ENCODE data around the gene ZCCHC14.

The ZCCHC14 gene

GRCh38 chr16:87360862-87361610 lies 131.8 kb downstream of the ZCCHC14 start:
- no peak for DNase-seq (ENCODE audit: low read depth)
- H3K4me3 ChIP-seq (ENCODE audit: low read depth, low read length): no peak overlapping the region
- TF ChIP-seq CTCF (IDR thresholded peaks at IDR 0.05; ENCODE audit: insufficient read depth, low read depth, low read length, missing control alignments): no peak

GRCh38 chr16:87359121-87359520 lies 133.7 kb downstream of the ZCCHC14 start:
- TF ChIP-seq CTCF (IDR thresholded peaks at IDR 0.05; ENCODE audit: insufficient read depth, low read depth, low read length, missing control alignments): no peak
- H3K4me3 ChIP-seq (ENCODE audit: low read depth, low read length): no peak overlapping the region
- DNase-seq (ENCODE audit: low read depth): no peak

GRCh38 chr16:87358696-87359095 lies 134.1 kb downstream of the ZCCHC14 start:
- no peak overlapping the region for H3K4me3 ChIP-seq (ENCODE audit: low read depth, low read length)
- DNase-seq (ENCODE audit: low read depth): no peak
- no peak for TF ChIP-seq CTCF (IDR thresholded peaks at IDR 0.05; ENCODE audit: insufficient read depth, low read depth, low read length, missing control alignments)

- DNase-seq (ENCODE audit: low read depth): no peak
- TF ChIP-seq CTCF (IDR thresholded peaks at IDR 0.05; ENCODE audit: insufficient read depth, low read depth, low read length, missing control alignments): no peak
- no peak overlapping the region for H3K4me3 ChIP-seq (ENCODE audit: low read depth, low read length)
Observed at GRCh38 chr16:87358250-87358649, 134.6 kb downstream of the ZCCHC14 start.

- no peak overlapping the region for H3K4me3 ChIP-seq (ENCODE audit: low read depth, low read length)
- DNase-seq (ENCODE audit: low read depth): no peak
- no peak for TF ChIP-seq CTCF (IDR thresholded peaks at IDR 0.05; ENCODE audit: insufficient read depth, low read depth, low read length, missing control alignments)
Observed at GRCh38 chr16:87356491-87356853, 136.4 kb downstream of the ZCCHC14 start.

All from GM12865 (cell line).